ENCODE data around the gene MR1. TPM values are rescaled to one million over a fixed set of nuclear protein-coding genes. Genes with fewer than 3 reads are reported as not detected.
"Not testable (repeated sequence)": the region's sequence is repeated elsewhere in the genome, so short reads cannot be mapped to it uniquely, and the experiment has no call there.

MR1 gene
- total RNA-seq, 1 donor from 2014 or later = 2.9 TPM

GRCh38 chr1:181032535-181032934, 1.2 kb upstream of the MR1 start:
- DNase-seq = no peak

- DNase-seq = peak; percentile 52
These were observed 520 bp upstream of the MR1 start for GRCh38 chr1:181033128-181033798.

- DNase-seq = not testable (repeated sequence)
These were observed 1.4 kb downstream of the MR1 start for GRCh38 chr1:181035210-181035609.

GRCh38 chr1:181036107-181036836, 2.5 kb downstream of the MR1 start:
- no peak for DNase-seq

- DNase-seq = no peak
These were observed 3.6 kb downstream of the MR1 start for GRCh38 chr1:181037386-181037785.

- peak; percentile 84 for DNase-seq
These were observed 4.7 kb downstream of the MR1 start for GRCh38 chr1:181038399-181038873.

- no peak for DNase-seq
These were observed 6.6 kb downstream of the MR1 start for GRCh38 chr1:181040284-181040865.

- no peak for DNase-seq
These were observed 9.5 kb downstream of the MR1 start for GRCh38 chr1:181043025-181043888.

GRCh38 chr1:181044449-181044966, 10.7 kb downstream of the MR1 start:
- DNase-seq = no peak

- DNase-seq = not testable (repeated sequence)
These were observed 12.2 kb downstream of the MR1 start for GRCh38 chr1:181045946-181046345.

GRCh38 chr1:181049378-181049777, 15.6 kb downstream of the MR1 start:
- no peak for DNase-seq

GRCh38 chr1:181050922-181051321, 17.1 kb downstream of the MR1 start:
- DNase-seq = no peak

- DNase-seq = no peak
These were observed 22.8 kb downstream of the MR1 start for GRCh38 chr1:181056560-181056959.

- peak; percentile 37 for DNase-seq
These were observed 23.3 kb downstream of the MR1 start for GRCh38 chr1:181057079-181057478.

- DNase-seq = no peak
These were observed 25.7 kb downstream of the MR1 start for GRCh38 chr1:181059435-181059834.

GRCh38 chr1:181060066-181060465, 26.3 kb downstream of the MR1 start:
- DNase-seq = no peak

GRCh38 chr1:181060947-181061346, 27.2 kb downstream of the MR1 start:
- not testable (repeated sequence) for DNase-seq

- DNase-seq = no peak
These were observed 27.7 kb downstream of the MR1 start for GRCh38 chr1:181061487-181061886.

GRCh38 chr1:181061891-181062835, 28.4 kb downstream of the MR1 start:
- no peak for DNase-seq

GRCh38 chr1:181062836-181063428, 29.1 kb downstream of the MR1 start:
- DNase-seq = no peak

All from dermis blood vessel endothelial cell (primary cell).